ENCODE measurements around the gene CHST6. TPM values are rescaled to one million over a fixed set of nuclear protein-coding genes. Genes with fewer than 3 reads are reported as not detected.

CHST6 gene
- total RNA-seq, 6 experiments from 2014 or later = 0.05 TPM; not detected in 4

GRCh38 chr16:75476817-75477216 lies 18.4 kb downstream of the CHST6 start:
- peaks cover 17% of the 10 kb centered on the region for H3K27me3 Mint-ChIP-seq (ENCODE audit: insufficient read depth)
- H3K27ac Mint-ChIP-seq = no peak overlapping the region
- H3K4me1 Mint-ChIP-seq (ENCODE audit: low read depth) = peaks cover 3% of the 10 kb centered on the region; the same call in 1 of the 2 replicates
- H3K4me3 Mint-ChIP-seq = no peak overlapping the region
- no peak for DNase-seq
- H3K36me3 Mint-ChIP-seq (ENCODE audit: low read depth) = no peaks in the 10 kb centered on the region
- TF ChIP-seq CTCF (IDR thresholded peaks at IDR 0.05) = no peak
- H3K9me3 Mint-ChIP-seq = no peaks in the 10 kb centered on the region

GRCh38 chr16:75475420-75475847 lies 19.8 kb downstream of the CHST6 start:
- Mint-ChIP-seq H3K36me3 (ENCODE audit: low read depth) (no peaks in the 10 kb centered on the region), H3K4me1 (ENCODE audit: low read depth) (peaks cover 6% of the 10 kb centered on the region; the same call in 1 of the 2 replicates), H3K4me3 (no peak overlapping the region), H3K27me3 (ENCODE audit: insufficient read depth) (peaks cover 15% of the 10 kb centered on the region), H3K9me3 (no peaks in the 10 kb centered on the region), H3K27ac (no peak overlapping the region)
- TF ChIP-seq CTCF (IDR thresholded peaks at IDR 0.05) = no peak
- no peak for DNase-seq

GRCh38 chr16:75472908-75473877 lies 22.0 kb downstream of the CHST6 start:
- no peak for DNase-seq

GRCh38 chr16:75471723-75472633 lies 23.3 kb downstream of the CHST6 start:
- peak; percentile 84 for TF ChIP-seq CTCF (IDR thresholded peaks at IDR 0.05)
- Mint-ChIP-seq H3K4me1 (ENCODE audit: low read depth) (peaks cover 6% of the 10 kb centered on the region; the same call in 1 of the 2 replicates), H3K4me3 (no peak overlapping the region), H3K9me3 (no peaks in the 10 kb centered on the region), H3K27me3 (ENCODE audit: insufficient read depth) (peaks cover 12% of the 10 kb centered on the region), H3K36me3 (ENCODE audit: low read depth) (no peaks in the 10 kb centered on the region), H3K27ac (no peak overlapping the region)
- peak; percentile 60 for DNase-seq

More at GRCh38 chr16:75472908-75473877, 22.0 kb downstream of the CHST6 start:
- no peak overlapping the region for H3K27ac Mint-ChIP-seq
- no peaks in the 10 kb centered on the region for H3K36me3 Mint-ChIP-seq (ENCODE audit: low read depth)
- peaks cover 11% of the 10 kb centered on the region for H3K27me3 Mint-ChIP-seq (ENCODE audit: insufficient read depth)
- H3K9me3 Mint-ChIP-seq = no peaks in the 10 kb centered on the region
- no peak for TF ChIP-seq CTCF (IDR thresholded peaks at IDR 0.05)
- peaks cover 6% of the 10 kb centered on the region; the same call in 1 of the 2 replicates for H3K4me1 Mint-ChIP-seq (ENCODE audit: low read depth)
- H3K4me3 Mint-ChIP-seq = no peak overlapping the region

GRCh38 chr16:75466760-75467159 lies 28.5 kb downstream of the CHST6 start:
- no peaks in the 10 kb centered on the region for H3K36me3 Mint-ChIP-seq (ENCODE audit: low read depth)
- DNase-seq = no peak
- no peaks in the 10 kb centered on the region for H3K9me3 Mint-ChIP-seq
- peaks cover 26% of the 10 kb centered on the region for H3K4me1 Mint-ChIP-seq (ENCODE audit: low read depth)
- H3K27me3 Mint-ChIP-seq (ENCODE audit: insufficient read depth) = peaks cover 6% of the 10 kb centered on the region
- no peak overlapping the region for H3K4me3 Mint-ChIP-seq
- no peak overlapping the region for H3K27ac Mint-ChIP-seq
- TF ChIP-seq CTCF (IDR thresholded peaks at IDR 0.05) = no peak

Data from HFFc6 (cell line).